ENCODE results near the gene UCK1. TPM values are rescaled to one million over a fixed set of nuclear protein-coding genes. Genes with fewer than 3 reads are reported as not detected.
A peak's percentile ranks its signal among the peaks of the same experiment; 100 is the strongest.

UCK1 gene
- total and polyA plus RNA-seq, 2 of the 13 experiments (the other 11 are each of a cell fraction or from before 2014, with no cell fraction given): 11.0 to 24.1 TPM

GRCh38 chr9:131530920-131531832 is at the start of gene UCK1 (continued):
- TF ChIP-seq EZH2 (conservative IDR thresholded peaks at IDR 0.05; ENCODE audit: low read depth, low read length): no peak
- no peak for TF ChIP-seq CREM (IDR thresholded peaks at IDR 0.05)
- TF ChIP-seq CREM (CRISPR knock-in tag; IDR thresholded peaks at IDR 0.05): no peak
- TF ChIP-seq U2AF2 (IDR thresholded peaks at IDR 0.05; ENCODE audit: low read depth, low read length): no peak
- TF ChIP-seq ZNF770 (CRISPR knock-in tag; IDR thresholded peaks at IDR 0.05): peak; percentile 53; the same call in 1 of the 2 replicates
- no peak for TF ChIP-seq ZNF276 (CRISPR knock-in tag; IDR thresholded peaks at IDR 0.05; ENCODE audit: low read depth)
- no peak for TF ChIP-seq THAP9 (CRISPR knock-in tag; IDR thresholded peaks at IDR 0.05; ENCODE audit: borderline replicate concordance)
- no peak for TF ChIP-seq KDM5A (IDR thresholded peaks at IDR 0.05; ENCODE audit: borderline replicate concordance, low read length)
- no peak for TF ChIP-seq PPARG (CRISPR knock-in tag; conservative IDR thresholded peaks at IDR 0.05)
- no peak for TF ChIP-seq HDAC2 (CRISPR knock-in tag; IDR thresholded peaks at IDR 0.05)
- TF ChIP-seq ZFP36L2 (CRISPR knock-in tag; IDR thresholded peaks at IDR 0.05): no peak
- peak; percentile 52 for TF ChIP-seq ZNF235 (CRISPR knock-in tag; IDR thresholded peaks at IDR 0.05; ENCODE audit: borderline replicate concordance)
- 0 out of 2 replicates have a peak, but pooled peaks have one; percentile 26 for TF ChIP-seq ZNF256 (CRISPR knock-in tag; conservative IDR thresholded peaks at IDR 0.05)
- no peak for TF ChIP-seq ZNF552 (CRISPR knock-in tag; IDR thresholded peaks at IDR 0.05; ENCODE audit: borderline replicate concordance)
- TF ChIP-seq ZNF589 (CRISPR knock-in tag; conservative IDR thresholded peaks at IDR 0.05): no peak
- no peak for TF ChIP-seq ZMAT5 (CRISPR knock-in tag; IDR thresholded peaks at IDR 0.05; ENCODE audit: borderline replicate concordance, low read depth)
- no peak for TF ChIP-seq MTA3 (CRISPR knock-in tag; IDR thresholded peaks at IDR 0.05)
- no peak for TF ChIP-seq HDAC6 (IDR thresholded peaks at IDR 0.05; ENCODE audit: low read depth, low read length)
- TF ChIP-seq SMC3 (IDR thresholded peaks at IDR 0.05; ENCODE audit: low read length): no peak
- TF ChIP-seq SP5 (CRISPR knock-in tag; IDR thresholded peaks at IDR 0.05; ENCODE audit: borderline replicate concordance, low read depth): no peak
- no peak for TF ChIP-seq ARNT (IDR thresholded peaks at IDR 0.05)

Data from HepG2 (cell line).